Activated CD4-positive, alpha-beta T cell treated with anti-CD3 and anti-CD28 coated beads for 24 hours (primary cell): ENCODE results near the gene KDM7A.

Experiments used
- DNase-seq, 2 donors: peaks; one replicate each; pipeline ENCODE4 v3.0.0-alpha.2; 2020; ENCODE audit warnings: low read depth in 2 of 2

KDM7A gene

DNA sequence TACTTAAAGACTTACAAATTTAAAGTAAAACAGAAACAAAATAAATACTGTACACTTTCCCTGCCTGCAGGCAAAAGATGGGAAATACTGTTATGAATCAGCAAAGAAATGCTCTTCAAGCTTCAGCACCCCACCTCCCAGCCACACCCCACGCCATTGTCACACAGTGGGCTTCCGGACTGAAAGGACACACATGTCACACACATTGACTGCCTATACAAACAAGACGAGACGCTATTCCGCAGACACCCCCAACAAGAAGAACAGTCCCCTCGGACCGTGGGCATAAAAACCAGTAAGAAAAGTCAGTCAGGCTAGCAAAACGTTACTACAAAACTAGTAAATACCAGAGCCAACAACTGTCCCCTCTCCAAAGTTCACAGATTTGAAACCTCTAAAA, 91.8 kb downstream of the KDM7A start:
- no peak for DNase-seq

DNA sequence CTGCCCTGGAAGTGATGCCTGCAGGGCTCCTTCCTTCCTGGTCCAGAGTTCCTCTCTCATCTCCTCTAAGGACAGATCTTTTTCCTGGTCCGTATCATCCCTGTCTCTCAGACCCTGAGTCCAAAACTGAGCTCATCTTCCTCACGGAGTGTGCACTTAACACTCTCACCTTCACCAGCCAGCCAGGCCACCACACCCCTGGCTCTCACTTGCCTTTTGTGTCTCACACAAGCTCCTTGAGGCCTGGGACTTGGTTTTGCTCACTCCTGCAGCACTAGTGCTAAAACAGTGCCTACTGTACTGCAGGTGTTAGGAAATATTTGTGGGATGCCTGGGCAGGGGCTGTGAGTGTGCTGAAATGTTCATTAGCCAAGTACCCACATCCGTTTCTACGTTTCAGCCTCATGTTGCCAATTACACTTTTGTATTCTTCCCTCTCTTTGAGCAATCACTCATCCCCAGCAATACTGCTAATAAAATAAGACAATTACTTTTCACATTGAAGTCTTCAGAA, 92.6 kb downstream of the KDM7A start:
- no peak for DNase-seq

GRCh38 chr7:140082770-140083169, 94.0 kb downstream of the KDM7A start:
- DNase-seq: no peak

DNA sequence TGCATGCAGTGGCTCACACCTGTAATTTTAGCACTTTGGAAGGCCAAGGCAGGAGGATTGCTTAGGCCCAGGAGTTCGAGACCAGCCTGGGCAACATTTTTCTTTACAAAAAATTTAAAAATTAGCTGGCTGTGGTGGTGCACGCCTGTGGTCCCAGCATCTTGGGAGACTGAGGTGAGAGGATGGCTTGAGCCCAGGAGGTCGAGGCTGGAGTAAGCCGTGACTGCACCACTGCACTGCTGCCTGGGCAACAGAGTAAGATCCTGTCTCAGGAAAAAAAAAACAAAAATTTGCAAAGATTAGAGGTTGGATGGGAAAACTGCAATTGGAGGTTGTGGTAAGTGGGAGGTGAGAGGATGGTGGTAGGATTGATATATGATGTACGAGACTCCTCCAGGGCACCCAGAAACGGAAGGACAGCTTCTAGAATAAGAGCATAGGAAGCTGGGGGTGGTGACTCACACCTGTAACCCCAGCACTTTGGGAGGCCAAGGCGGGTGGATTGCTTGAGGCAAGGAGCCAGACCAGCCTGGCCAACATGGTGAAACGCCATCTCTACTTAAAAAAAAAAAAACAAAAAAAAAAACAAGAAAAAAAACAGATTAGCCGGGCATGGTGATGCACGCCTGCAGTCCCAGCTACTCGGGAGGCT, 94.9 kb downstream of the KDM7A start:
- no peak for DNase-seq

GRCh38 chr7:140080919-140081318, 95.9 kb downstream of the KDM7A start:
- no peak for DNase-seq

DNA sequence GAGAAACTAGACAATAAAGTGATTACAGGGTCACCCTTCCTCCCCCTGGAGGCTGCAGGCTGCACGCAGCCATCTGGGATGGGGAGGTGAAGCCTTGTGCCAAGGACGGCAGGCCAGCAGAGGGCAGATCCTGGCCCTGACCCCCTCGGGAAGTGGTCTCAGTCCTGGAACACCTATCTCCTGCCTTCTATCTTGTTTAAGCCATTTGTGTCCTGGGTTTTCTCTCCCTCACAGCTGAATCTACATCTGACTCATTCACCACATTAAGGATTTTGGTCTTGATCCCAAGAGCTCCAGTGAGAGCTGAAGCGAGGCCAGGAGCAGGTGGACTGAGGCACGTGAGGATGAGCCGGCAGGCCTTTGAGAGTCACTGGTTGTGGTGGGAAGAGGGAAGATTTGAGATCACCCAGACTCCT, 97.7 kb downstream of the KDM7A start:
- DNase-seq: no peak

DNA sequence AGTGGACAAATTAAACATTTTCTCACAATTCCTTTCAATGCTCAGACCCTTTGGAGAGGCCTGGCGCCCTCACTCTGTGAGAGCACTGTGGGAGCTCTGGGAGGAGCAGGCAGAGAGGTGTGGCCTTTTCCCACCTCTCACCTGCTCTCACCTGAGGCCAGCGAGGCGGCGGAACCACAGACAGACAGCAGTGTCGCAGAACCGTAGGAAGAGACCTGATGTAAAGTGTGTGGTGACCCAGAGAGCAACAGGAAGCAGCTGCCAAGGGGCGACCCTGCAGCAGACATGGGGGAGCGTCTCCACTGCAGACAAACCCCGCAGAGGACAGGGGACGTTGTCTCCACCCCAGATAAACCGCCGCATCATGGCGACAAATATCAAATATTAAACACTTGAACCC, 98.4 kb downstream of the KDM7A start:
- DNase-seq: no peak

- DNase-seq: no peak
These were observed 102.0 kb downstream of the KDM7A start for GRCh38 chr7:140074780-140075179.

DNA sequence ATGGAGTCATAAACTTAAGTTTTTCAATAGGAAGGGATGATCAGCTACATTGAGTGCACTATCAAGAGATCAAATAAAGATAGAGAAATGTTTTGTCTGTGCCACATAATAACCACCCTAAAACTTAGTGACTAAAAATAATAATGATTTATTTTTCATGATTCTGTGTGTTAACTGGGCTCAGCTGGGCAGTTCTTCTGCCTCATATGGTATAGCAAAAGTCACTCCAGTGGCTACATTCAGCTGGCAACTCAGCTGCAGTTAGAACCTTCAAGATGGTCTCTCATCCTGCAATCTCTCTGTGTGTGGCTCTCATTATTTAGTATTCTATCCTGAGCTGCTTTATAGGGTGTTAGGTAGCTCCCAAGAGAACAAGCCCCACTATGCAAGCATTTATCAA, 106.2 kb downstream of the KDM7A start:
- DNase-seq: no peak

GRCh38 chr7:140069298-140069949, 107.4 kb downstream of the KDM7A start:
- no peak for DNase-seq

DNA sequence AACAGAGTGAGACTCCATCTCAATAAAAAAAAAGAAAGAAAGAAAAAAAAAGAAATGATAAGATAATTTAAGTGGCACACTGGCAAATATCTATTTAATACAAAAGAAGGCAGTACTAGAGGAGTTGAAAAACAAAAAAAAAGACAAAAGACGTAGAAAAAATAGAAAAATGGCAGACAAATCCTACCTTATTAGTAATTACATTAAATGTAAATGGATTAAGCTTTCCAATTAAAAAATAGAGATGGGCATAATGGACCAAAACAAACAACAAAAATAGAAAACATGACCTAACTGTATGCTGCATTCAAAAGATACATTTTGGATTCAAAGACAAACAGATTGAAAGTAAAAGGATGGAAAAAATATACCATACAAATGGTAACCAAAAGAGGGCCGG, 108.8 kb downstream of the KDM7A start:
- no peak for DNase-seq

DNA sequence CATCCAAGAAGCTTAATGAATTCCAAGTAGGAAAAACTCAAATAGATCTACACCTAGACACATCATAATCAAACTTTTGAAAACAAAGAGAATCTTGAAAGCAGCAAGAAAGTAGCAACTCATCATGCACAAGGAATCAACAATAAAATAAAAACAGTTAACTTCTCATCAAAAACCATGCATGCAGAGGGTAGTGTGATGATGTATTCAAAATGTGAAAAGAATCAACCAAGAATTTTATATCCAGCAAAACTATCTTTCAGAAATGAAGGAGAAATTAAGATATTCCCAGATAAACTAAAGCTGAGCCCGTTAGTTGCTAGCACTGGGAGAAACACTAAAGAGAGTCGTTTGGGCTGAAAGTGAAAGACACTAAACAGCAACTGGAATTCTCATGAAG, 109.7 kb downstream of the KDM7A start:
- DNase-seq: no peak

- peak; percentile 67 to 75 for DNase-seq
These were observed 114.1 kb downstream of the KDM7A start, which contains the start of gene PARP12 for GRCh38 chr7:140062528-140063299. Gene PARP12, minus strand, starts transcription at chr7:140062951. Its CDS starts 104 bp downstream, at chr7:140062847.

DNA sequence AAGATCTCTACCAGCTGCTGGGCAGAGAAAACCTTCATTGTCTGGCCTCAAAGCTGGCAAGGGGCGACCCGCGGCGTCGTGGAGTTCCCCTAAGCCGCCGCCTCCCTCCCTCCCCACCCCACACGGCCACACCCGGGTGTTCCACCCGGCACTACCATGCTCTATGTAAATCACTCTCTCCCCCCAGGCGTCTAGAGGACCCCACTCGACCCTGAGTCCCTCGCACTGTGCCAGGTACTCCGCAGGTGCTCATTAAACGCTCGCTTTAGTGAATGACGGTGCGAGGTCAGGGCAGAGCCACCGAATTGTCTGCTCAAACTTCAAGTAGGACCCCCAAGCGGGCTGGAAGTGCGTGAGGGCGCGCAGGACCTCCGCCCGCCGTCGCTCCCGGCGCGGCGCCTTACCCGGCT, 114.7 kb downstream of the KDM7A start:
- peak in 1 of 2 donors; percentile 10 for DNase-seq

GRCh38 chr7:140061607-140061930, 115.2 kb downstream of the KDM7A start:
- no peak for DNase-seq

GRCh38 chr7:140060788-140061606, 115.8 kb downstream of the KDM7A start:
- no peak for DNase-seq

GRCh38 chr7:140060243-140060630, 116.5 kb downstream of the KDM7A start:
- DNase-seq: no peak

DNA sequence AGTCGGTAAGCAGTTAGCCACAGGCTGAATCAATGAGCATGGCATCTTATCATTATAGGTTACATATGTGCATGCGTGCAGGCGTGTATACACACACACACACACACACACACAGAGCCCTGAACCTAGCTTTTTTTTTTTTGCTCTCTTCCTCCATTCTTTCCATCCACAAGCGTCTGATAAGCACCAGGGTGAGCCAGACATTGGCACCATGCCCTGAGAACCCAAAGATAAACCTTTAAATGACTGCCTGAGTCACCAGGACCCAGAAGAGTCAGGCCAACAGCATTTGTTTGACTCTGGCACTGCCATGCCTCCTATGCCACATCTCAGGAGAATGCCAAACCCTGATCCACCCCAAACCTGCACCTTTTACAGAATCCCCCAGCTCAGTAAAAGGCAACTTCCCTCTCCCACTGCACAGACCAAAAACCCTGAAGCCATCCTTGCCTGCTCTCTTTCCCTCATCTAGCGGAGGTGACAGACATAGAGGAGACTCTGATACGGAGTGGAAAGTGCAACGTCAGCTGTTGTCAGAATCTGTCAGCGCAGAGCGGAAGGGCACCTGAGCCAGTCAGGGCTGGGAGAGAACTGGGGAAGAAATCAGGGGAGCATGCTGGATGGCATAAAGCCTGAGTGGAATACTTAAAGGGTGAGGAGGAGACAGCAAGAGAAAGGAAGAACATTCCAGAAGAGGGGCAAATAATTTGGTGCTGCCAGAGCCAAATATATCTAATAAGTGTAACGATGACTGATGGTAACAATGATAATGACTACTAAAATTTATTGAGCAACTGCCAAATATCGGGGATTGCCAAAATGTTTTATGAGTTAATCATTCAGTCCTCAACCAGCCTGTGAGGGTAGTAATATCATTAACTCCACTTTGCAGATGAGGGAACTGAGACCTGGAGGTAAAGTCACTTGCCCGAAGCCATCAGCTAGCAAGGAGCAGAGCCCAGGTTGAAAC, 117.2 kb downstream of the KDM7A start:
- DNase-seq: peak in 1 of 2 donors; percentile 19

DNA sequence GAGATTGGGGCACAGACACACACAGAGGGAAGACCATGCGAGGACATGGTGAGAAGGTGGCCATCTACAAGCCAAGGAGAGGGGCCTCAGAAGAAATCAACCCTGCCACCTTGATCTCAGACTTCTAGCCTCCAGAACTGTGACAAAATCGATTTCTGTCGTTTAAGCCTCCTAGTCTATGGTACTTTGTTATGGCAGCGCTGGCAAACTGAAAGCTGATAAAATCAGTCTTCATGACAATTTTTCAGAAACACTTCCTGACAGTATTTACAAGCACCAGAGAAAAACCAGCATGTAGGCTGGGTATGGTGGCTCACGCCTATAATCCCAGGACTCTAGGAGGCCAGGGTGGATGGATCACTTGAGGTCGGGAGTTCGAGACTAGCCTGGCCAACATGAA, 118.3 kb downstream of the KDM7A start:
- DNase-seq: no peak

DNA sequence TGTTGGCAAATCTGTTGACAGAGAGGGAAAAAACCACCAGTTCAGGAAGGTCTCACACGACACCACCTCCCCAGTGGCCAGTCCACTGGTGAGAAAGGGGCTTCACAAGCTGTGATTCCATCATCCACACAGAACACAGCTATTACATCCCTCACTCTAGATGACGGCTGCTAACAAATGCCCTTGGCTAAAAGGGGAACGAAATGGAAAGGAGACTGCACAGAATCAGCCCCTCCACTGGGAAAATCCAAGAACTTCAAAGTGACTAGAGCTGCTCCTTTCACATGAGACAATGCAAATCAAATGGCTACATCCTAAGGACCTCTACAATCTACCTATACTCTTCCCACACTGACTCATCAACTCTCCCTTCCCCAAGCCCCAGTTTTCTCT, 119.6 kb downstream of the KDM7A start:
- DNase-seq: no peak
